HCT116 (cell line): ENCODE results near the gene MBNL2. TPM values are rescaled to one million over a fixed set of nuclear protein-coding genes. Genes with fewer than 3 reads are reported as not detected.

Source experiments
- ATAC-seq: fragments of 200-7000 bp; cut with Tn5 transposase; 2 replicates; pipeline ENCODE4 v1.9.1; 2020; ENCODE audit warnings: mild to moderate bottlenecking, moderate library complexity
- BruUV-seq: library from RNA; stranded (reverse); fragments of 400-500 nt; replicated peaks from 2 replicates; lab custom pipeline; 2021; lab: Mats Ljungman, UMichigan
- CTCF ChIA-PET: fragments of 300-600 bp; sonication (Branson Sonifier 250); formaldehyde crosslinking; loops from one replicate; lab custom pipeline; 2021; ENCODE audit warnings: antibody characterized with exemption; lab: Charles Lee
- POLR2A ChIA-PET: fragments of 300-600, 350-600 bp; sonication (Branson Sonifier 250); formaldehyde crosslinking; loops from one replicate; lab custom pipeline; 2021; ENCODE audit warnings: antibody characterized with exemption; lab: Charles Lee
- RAD21 ChIA-PET, 2 experiments: fragments of 300-600 bp; sonication (Branson Sonifier 250); formaldehyde crosslinking; loops; one replicate each; lab custom pipeline; 2023; ENCODE audit warnings: low total read pairs in 2 of 2; ENCODE audit not compliant: uncharacterized antibody in 2 of 2, unreplicated experiment in 2 of 2, low non-redundant PET in 1 of 2; lab: Charles Lee
- DNase-seq: peaks from one replicate; pipeline ENCODE4 v3.0.0-alpha.2; 2010; ENCODE audit warnings: low read depth, low spot score
- H2AFZ ChIP-seq: fragments of 200-600 bp; shearing (Covaris generic), sonication (generic); 2 replicates; pipeline ENCODE4 v1.6.1; 2017; ENCODE audit warnings: low read depth, mixed run types, mixed read lengths, antibody characterized with exemption, low read length; ENCODE audit not compliant: poor library complexity, severe bottlenecking
- H3K27ac ChIP-seq: 2 replicates; pipeline ENCODE4 v1.5.1; 2012; ENCODE audit warnings: low read depth, low read length
- H3K27me3 ChIP-seq: fragments of 200-600 bp; sonication (generic); 2 replicates; pipeline ENCODE4 v1.6.1; 2016; ENCODE audit warnings: mixed run types, low read length, mixed read lengths; ENCODE audit not compliant: insufficient read depth
- H3K36me3 ChIP-seq, 2 experiments: fragments of 200-500 bp in 1 of 2; fragments of 200-600 bp in 1 of 2; sonication (Bioruptor generic) in 1 of 2; sonication (generic) in 1 of 2; 2 replicates each; pipeline versions ENCODE4 v1.5.1 to v1.6.1; 2014 to 2016; ENCODE audit warnings: low read length in 2 of 2, inconsistent platforms in 1 of 2, mixed read lengths in 1 of 2, mixed run types in 1 of 2; ENCODE audit not compliant: insufficient read depth in 2 of 2, control insufficient read depth in 1 of 2
- H3K4me1 ChIP-seq, 2 experiments: fragments of 200-600 bp in 1 of 2; sonication (generic) in 1 of 2; 2 replicates each; pipeline versions ENCODE4 v1.5.1 to v1.6.1; 2012 to 2017; ENCODE audit warnings: low read length in 2 of 2, inconsistent platforms in 1 of 2, mild to moderate bottlenecking in 1 of 2, mixed read lengths in 1 of 2, mixed run types in 1 of 2, moderate library complexity in 1 of 2; ENCODE audit not compliant: insufficient read depth in 2 of 2, control insufficient read depth in 1 of 2
- H3K4me2 ChIP-seq: fragments of 200-600 bp; sonication (generic); 2 replicates; pipeline ENCODE4 v1.6.1; 2017; ENCODE audit warnings: mixed run types, low read length, mixed read lengths
- H3K4me3 ChIP-seq, 2 experiments: fragments of 200-600 bp in 1 of 2; sonication (generic) in 1 of 2; replicated peaks in 1 of 2; 2 replicates each; pipeline ENCODE4 v1.5.1; 2011 to 2016; ENCODE audit warnings: low read length in 2 of 2, control low read depth in 1 of 2, low read depth in 1 of 2, mild to moderate bottlenecking in 1 of 2, mixed read lengths in 1 of 2, mixed run types in 1 of 2
- H3K79me2 ChIP-seq: fragments of 200-600 bp; sonication (generic); 2 replicates; pipeline ENCODE4 v1.6.1; 2017; ENCODE audit warnings: mild to moderate bottlenecking, mixed run types, low read length, moderate library complexity, mixed read lengths; ENCODE audit not compliant: insufficient read depth
- H3K9ac ChIP-seq: fragments of 200-600 bp; sonication (generic); 2 replicates; pipeline ENCODE4 v1.6.1; 2016; ENCODE audit warnings: low read length, mixed read lengths
- H3K9me2 ChIP-seq: fragments of 200-600 bp; sonication (generic), shearing (Covaris generic); 2 replicates; pipeline ENCODE4 v1.6.1; 2017; ENCODE audit warnings: mixed run types, mild to moderate bottlenecking, moderate library complexity; ENCODE audit not compliant: insufficient read depth
- H3K9me3 ChIP-seq, 2 experiments: fragments of 200-500 bp in 1 of 2; fragments of 200-600 bp in 1 of 2; sonication (Bioruptor generic) in 1 of 2; sonication (generic) in 1 of 2; 2 replicates each; pipeline ENCODE4 v1.6.1; 2014 to 2017; ENCODE audit warnings: low read length in 2 of 2, mixed read lengths in 2 of 2, inconsistent platforms in 1 of 2, low read depth in 1 of 2, mild to moderate bottlenecking in 1 of 2, mixed run types in 1 of 2, moderate library complexity in 1 of 2; ENCODE audit not compliant: control insufficient read depth in 1 of 2, insufficient read depth in 1 of 2
- H4K20me1 ChIP-seq: fragments of 200-600 bp; sonication (generic), shearing (Covaris generic); 2 replicates; pipeline ENCODE4 v1.6.1; 2017; ENCODE audit warnings: mixed run types, mild to moderate bottlenecking, moderate library complexity; ENCODE audit not compliant: insufficient read depth
- ELF1 ChIP-seq: IDR thresholded peaks from 2 replicates; pipeline ENCODE4 v1.6.1; 2012; ENCODE audit warnings: low read depth, borderline replicate concordance
- EZH2 ChIP-seq: fragments of 200-600 bp; sonication (generic); IDR thresholded peaks from 2 replicates; pipeline ENCODE4 v1.6.1; 2017; ENCODE audit warnings: antibody characterized with exemption, mixed run types
- FOSL1 ChIP-seq: IDR thresholded peaks from 2 replicates; pipeline ENCODE4 v1.6.1; 2012; ENCODE audit warnings: low read depth
- JUND ChIP-seq: IDR thresholded peaks from 2 replicates; pipeline ENCODE4 v1.6.1; 2012
- POLR2A ChIP-seq: IDR thresholded peaks from 2 replicates; pipeline ENCODE4 v1.7.0; 2011; ENCODE audit warnings: borderline replicate concordance; ENCODE audit not compliant: insufficient read depth, insufficient read length; ENCODE audit errors: extremely low read depth
- POLR2AphosphoS5 ChIP-seq: IDR thresholded peaks from 2 replicates; pipeline ENCODE4 v1.6.1; 2011; ENCODE audit warnings: mild to moderate bottlenecking, low read depth, low read length, moderate library complexity
- SP1 ChIP-seq: IDR thresholded peaks from 2 replicates; pipeline ENCODE4 v1.6.1; 2012; ENCODE audit warnings: low read depth
- SRF ChIP-seq: IDR thresholded peaks from 2 replicates; pipeline ENCODE4 v1.6.1; 2012; ENCODE audit warnings: low read depth
- ZFX ChIP-seq: fragments of 450-650 bp; IDR thresholded peaks from 2 replicates; pipeline ENCODE4 v1.6.1; 2017
- intact Hi-C: fragments of 100-400 bp; cut with micrococcal nuclease; formaldehyde crosslinking; loops from 2 replicates; pipeline ENCODE4 v1.10.0; 2022
- total RNA-seq: library from RNA; stranded (reverse); gene quantifications from one replicate; pipeline ENCODE4 v1.2.1, GENCODE V29; 2021; ENCODE audit not compliant: unreplicated experiment
- TF ChIP-seq, protein P1 (sequence below): IDR thresholded peaks from 2 replicates; pipeline ENCODE4 v1.6.1; 2012
- TF ChIP-seq, protein P2 (sequence below): IDR thresholded peaks from 2 replicates; pipeline ENCODE4 v1.6.1; 2011; ENCODE audit warnings: mild to moderate bottlenecking, low read length, moderate library complexity; ENCODE audit not compliant: insufficient replicate concordance; ENCODE audit errors: extremely low read depth

MBNL2 gene
- total RNA-seq, 1 experiment from 2014 or later, result 73.9 TPM

DNA sequence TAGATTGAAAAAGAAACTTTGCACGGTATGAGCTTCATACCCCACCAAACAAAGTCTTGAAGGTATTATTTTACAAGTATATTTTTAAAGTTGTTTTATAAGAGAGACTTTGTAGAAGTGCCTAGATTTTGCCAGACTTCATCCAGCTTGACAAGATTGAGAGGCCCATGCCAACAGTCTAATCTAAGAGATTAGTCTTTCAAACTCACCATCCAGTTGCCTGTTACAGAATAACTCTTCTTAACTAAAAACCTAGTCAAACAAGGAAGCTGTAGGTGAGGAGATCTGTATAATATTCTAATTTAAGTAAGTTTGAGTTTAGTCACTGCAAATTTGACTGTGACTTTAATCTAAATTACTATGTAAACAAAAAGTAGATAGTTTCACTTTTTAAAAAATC lies 169.9 kb downstream of the MBNL2 start:
- no peak overlapping the region for H2AFZ ChIP-seq
- H3K9me2 ChIP-seq, result no peaks in the 10 kb centered on the region
- ChIA-PET POLR2A (no interaction called here), RAD21 (no interaction called here), CTCF (no interaction called here)
- intact Hi-C loops, result no loop called here
- no peaks in the 10 kb centered on the region for H4K20me1 ChIP-seq
- no peak overlapping the region for H3K4me3 ChIP-seq
- BruUV-seq, result no TSS peak
- no peak overlapping the region for H3K27ac ChIP-seq
- 0 out of 4 replicates have a peak, but pooled peaks cover 0 to 5% of the 10 kb centered on the region in 2 experiments for H3K36me3 ChIP-seq
- H3K4me2 ChIP-seq, result no peak overlapping the region
- peaks cover 0 to 6% of the 10 kb centered on the region in 2 experiments; a peak in 1 of 4 replicates for H3K4me1 ChIP-seq
- H3K9ac ChIP-seq, result no peak overlapping the region
- H3K79me2 ChIP-seq, result no peaks in the 10 kb centered on the region
- H3K9me3 ChIP-seq, result no peaks in the 10 kb centered on the region
- DNase-seq (no peak), ATAC-seq (no peak)
- TF ChIP-seq SP1 (no peak), FOSL1 (no peak), POLR2AphosphoS5 (no peak), POLR2A (no peak), EZH2 (no peak), SRF (no peak), ELF1 (no peak), ZFX (no peak), JUND (no peak)
- TF ChIP-seq, protein P1, sequence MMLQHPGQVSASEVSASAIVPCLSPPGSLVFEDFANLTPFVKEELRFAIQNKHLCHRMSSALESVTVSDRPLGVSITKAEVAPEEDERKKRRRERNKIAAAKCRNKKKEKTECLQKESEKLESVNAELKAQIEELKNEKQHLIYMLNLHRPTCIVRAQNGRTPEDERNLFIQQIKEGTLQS, result no peak
- TF ChIP-seq, protein P2, sequence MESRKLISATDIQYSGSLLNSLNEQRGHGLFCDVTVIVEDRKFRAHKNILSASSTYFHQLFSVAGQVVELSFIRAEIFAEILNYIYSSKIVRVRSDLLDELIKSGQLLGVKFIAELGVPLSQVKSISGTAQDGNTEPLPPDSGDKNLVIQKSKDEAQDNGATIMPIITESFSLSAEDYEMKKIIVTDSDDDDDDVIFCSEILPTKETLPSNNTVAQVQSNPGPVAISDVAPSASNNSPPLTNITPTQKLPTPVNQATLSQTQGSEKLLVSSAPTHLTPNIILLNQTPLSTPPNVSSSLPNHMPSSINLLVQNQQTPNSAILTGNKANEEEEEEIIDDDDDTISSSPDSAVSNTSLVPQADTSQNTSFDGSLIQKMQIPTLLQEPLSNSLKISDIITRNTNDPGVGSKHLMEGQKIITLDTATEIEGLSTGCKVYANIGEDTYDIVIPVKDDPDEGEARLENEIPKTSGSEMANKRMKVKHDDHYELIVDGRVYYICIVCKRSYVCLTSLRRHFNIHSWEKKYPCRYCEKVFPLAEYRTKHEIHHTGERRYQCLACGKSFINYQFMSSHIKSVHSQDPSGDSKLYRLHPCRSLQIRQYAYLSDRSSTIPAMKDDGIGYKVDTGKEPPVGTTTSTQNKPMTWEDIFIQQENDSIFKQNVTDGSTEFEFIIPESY, result no peak
- H3K27me3 ChIP-seq, result no peaks in the 10 kb centered on the region
